Subcutaneous adipose tissue (tissue), 4 donors: ENCODE measurements around the gene TMBIM6. TPM values are rescaled to one million over a fixed set of nuclear protein-coding genes. Genes with fewer than 3 reads are reported as not detected.

ENCODE experiments used
- total RNA-seq, 4 donors: library from RNA; depleted of rRNA; stranded (reverse); fragments of >200 nt; gene quantifications; one replicate each; pipeline ENCODE4 v1.1.0, GENCODE V29; 2016
- TF ChIP-seq, protein P1 (sequence below): fragments of 450-650 bp; IDR thresholded peaks from one replicate; pipeline ENCODE4 v1.5.1; 2016; ENCODE audit warnings: low read depth, mild to moderate bottlenecking, control low read depth, antibody characterized with exemption, moderate library complexity

The TMBIM6 gene
- total RNA-seq, 4 donors from 2014 or later = 263 to 522 (median 375) TPM

DNA sequence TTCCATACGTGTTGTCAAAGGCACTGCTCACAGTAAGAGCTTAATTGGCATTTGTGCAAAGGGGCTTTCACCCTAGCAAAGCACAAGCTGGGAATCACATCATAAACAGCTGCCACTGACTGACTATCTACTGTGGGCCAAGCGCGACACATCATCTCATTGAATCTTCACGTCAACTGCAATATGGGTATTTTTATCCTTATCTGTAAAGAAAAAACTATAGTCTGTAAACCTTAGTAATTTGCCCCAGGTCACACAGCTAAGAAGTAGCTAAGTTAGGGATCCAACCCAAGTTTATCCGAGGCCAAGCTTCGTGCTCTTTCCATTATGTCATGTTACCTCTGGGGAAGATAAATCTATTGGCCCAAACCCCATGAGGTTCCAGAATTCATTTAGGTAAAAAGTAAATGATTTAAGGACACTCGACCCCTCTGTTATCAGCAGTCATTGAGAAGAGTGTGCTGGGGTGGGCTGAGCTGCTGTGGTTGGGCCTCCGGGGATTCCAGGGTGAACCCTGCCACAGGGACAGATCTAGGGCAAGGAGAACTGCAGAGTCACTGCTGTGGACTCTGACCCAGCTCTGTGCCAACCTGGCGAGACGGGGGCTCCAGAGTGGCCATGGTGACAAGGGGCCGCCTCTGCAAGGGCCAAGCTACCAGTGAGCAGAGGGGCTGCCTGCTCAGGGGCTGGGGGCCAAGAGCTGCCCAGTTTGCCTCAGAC lies 59.2 kb downstream of the TMBIM6 start:
- TF ChIP-seq, protein P1, sequence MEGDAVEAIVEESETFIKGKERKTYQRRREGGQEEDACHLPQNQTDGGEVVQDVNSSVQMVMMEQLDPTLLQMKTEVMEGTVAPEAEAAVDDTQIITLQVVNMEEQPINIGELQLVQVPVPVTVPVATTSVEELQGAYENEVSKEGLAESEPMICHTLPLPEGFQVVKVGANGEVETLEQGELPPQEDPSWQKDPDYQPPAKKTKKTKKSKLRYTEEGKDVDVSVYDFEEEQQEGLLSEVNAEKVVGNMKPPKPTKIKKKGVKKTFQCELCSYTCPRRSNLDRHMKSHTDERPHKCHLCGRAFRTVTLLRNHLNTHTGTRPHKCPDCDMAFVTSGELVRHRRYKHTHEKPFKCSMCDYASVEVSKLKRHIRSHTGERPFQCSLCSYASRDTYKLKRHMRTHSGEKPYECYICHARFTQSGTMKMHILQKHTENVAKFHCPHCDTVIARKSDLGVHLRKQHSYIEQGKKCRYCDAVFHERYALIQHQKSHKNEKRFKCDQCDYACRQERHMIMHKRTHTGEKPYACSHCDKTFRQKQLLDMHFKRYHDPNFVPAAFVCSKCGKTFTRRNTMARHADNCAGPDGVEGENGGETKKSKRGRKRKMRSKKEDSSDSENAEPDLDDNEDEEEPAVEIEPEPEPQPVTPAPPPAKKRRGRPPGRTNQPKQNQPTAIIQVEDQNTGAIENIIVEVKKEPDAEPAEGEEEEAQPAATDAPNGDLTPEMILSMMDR = no peak

DNA sequence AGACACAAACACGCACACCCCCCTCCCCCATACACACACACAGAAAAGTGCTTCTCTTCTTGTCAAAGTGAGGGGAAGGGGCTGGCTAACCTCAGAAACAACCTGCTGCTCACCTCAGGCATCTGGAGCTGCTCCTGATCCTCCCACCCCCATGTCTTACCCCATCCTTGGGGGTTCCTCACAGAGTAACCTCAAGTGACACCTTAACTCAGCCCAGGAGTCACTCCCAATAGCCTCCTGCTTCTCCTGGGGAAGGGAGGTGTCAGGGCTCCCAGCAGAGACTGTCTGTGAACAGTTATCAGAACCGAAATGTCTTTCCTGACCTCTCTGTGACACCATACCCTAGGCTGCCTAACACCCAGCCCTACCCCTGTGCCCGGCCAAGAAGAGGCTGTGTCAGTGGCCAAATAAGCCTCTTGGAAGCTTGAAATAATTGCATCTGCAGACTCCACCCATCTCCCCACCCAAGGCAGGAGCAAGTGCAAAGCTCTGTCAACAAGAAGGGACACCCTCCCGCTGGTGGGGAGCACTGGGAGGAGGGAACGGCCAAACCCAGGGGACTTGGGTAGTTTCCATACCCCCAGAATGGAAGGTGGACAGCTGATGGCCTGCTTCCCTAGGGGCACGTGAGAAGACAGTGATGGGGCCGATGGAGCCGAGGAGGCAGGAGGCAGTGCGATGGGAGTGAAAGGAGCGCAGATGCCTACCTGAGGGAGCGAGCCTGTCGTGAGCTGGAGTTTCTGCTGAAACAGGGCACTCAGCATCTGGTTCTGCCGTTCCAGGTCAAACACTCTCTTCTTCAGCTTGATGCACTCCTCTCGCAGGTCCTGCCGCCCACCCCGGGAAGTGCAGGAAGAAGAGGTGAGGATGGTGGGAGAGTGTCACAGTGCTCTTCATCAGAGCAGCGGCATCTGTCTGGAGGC lies 60.0 kb downstream of the TMBIM6 start:
- TF ChIP-seq, protein P1 = no peak

DNA sequence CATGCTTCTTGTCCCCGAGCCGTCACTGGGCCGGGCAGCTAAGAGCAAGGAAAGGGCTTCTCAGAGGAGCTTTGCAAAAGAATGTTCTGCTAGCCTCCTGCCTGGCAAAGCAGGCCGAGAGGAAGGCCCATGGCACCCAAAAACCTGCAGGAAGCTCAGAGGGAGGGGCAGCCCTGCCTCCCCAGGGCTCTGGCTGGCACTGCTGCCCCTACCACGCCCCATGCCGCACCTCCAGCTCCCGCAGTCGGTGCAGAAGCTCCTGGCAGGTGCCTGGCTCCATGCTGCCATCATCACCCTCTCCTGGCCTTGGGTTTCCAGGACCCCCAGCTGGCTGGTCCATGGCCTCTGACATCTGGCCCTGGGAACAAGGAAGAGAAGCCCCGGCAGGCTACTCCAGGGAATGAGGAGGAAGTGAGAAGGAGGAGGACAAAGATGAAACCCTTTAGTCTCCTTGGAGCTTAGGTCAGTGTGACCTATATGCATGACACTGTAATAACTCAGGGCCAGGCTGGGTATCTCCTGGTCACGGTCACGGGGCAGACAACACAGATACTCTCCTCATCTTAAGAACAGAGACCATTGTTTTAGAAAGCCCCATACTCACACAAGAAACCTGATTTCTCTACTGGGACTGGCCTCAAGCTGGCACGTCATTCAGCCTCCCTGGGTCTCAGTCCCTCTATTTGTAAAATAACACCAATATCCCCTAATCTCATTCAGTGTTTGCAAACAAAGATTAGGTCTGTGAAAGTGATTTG lies 62.5 kb downstream of the TMBIM6 start:
- TF ChIP-seq, protein P1 = no peak

DNA sequence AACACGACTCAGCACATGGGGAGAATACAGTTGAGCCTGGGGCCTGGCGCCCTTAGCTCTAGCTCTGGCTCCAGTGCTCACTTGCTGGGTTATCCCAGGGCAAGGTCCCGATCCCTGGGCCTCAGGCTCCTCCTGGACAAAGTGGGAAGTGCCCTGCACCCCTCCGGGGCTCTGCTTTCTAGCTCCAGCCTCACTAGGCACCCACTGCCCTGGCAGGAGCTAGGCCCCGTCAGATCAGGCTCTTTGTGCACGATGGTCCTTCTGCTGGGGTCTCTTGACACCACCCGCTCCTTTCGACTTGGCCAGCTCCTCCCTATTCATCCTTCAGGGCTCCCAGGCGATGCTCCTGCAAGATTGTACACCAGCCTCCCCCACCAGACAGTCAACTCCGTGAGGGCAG lies 63.5 kb downstream of the TMBIM6 start:
- TF ChIP-seq, protein P1 = no peak

DNA sequence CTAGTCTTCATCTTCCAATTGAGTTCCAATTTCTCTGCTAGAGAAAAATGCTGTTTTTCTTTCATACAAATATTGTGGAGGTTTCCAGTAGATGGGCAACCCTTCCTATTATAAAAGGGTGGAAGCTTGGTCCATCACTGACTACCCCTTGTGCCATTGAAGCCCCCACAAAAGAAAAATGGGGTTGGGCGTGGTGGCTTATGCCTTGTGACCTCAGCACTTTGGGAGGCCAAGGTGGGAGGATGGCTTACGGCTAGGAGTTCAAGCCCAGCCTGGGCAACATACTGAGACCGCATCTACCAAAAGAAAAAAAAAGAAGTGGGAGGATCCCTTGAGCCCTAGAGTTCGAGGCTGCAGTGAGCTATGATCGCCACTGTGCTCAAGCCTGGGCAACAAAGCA lies 64.1 kb downstream of the TMBIM6 start:
- TF ChIP-seq, protein P1 = no peak

DNA sequence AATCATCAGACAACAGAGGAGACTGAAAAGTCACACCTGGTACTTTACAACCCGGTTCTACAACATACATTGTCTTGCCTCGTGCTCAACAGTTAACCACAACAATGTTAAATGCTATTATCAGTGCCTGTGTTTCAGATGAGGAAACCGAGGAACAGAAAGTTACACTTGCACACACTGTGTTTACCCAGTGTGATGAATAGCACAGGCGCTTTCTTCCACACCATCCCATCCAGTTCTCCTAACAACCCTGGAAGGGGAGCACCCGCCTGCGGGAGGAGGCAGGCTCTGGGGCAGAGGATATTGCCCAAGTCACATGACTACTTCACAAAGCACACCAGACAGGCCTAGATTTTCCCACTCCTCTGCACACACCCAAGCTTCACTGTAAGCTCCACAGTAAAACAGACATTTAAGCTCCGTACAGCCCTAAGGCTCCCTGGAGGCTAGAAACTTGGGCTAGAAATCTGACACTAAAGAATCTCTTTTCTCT lies 65.0 kb downstream of the TMBIM6 start:
- TF ChIP-seq, protein P1 = no peak

DNA sequence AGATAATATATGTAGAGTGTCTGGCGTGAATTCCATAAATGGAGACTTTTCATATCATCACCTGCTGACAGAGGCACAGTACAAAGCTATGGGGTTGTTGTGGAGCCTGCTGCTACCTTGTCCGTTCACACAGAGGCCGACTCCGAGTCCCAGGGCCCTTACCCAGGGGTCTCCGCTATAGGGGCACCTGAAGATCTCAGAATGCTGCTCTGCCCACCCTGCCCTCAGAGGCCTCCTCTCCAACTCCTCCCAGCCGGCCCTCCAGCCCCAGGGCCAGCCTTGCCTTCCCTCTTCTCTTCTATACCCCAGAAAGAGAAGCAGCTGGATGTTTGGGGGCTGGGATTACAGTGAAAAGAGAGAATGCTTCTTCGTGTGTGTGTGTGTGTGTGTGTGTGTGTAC lies 65.5 kb downstream of the TMBIM6 start:
- TF ChIP-seq, protein P1 = no peak
